Adrenal gland (tissue), 5 donors: ENCODE results near the gene GALR2.

Source experiments
- POLR2A ChIP-seq, 2 donors: fragments of 450-650 bp; IDR thresholded peaks; one replicate each; pipeline ENCODE4 v1.6.1; 2017; ENCODE audit warnings: antibody characterized with exemption in 2 of 2, mild to moderate bottlenecking in 2 of 2, moderate library complexity in 1 of 2
- TF ChIP-seq, protein P1 (sequence below), 6 experiments: fragments of 450-650 bp in 4 of 6; fragments of 200-600 bp in 2 of 6; sonication (generic) in 1 of 6; IDR thresholded peaks; 1 replicate in 5 of 6; 2 replicates in 1 of 6; pipeline versions ENCODE4 v1.5.1 to v1.8.0; 2016 to 2021; ENCODE audit warnings: antibody characterized with exemption in 6 of 6, mild to moderate bottlenecking in 2 of 6, moderate library complexity in 1 of 6
- donor health status: DM: no; HTN: no; CAD: no.

DNA sequence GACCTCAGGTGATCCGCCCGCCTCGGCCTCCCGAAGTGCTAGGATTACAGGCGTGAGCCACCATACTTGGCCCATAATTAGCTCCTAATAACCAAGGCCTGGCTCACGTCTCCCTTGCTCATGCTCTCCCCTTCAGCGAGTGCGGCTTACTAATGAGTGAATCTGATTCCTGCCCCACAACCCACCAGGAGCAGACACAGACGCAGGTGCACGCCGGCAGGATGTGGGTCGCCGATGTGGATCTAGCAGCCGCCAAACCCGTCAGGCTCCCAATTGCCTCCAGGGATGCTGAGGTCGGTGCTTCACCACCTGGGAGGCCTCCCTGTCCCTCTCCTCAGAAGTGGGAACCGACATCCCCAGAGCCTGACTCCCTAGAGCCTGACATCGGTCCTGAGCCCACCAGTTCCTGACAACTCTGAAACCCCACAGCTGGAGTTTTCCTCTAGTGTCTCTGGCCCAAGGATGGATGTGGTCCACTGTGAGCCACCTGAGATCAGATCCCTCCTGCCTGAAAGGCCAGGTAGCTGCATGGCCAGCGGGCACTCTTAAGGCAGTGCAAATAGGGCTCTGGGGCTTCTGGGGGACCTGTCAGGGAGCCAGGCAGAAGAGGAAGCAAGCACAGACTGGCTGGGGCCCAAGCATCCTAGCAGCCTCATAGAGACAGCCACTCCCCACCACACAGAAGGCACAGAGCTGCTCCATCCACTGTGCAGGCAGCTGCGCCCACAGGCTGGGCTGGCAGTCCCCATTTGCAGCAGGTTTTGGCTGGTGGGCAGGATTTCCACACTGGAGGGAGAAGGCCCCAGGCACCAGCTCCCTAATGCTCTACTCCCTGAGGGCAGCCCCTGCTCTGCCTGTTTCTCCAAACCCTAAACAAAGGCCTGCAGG lies 18.2 kb downstream of the GALR2 start:
- TF ChIP-seq POLR2A (IDR thresholded peaks at IDR 0.05): no peak
- TF ChIP-seq, protein P1, sequence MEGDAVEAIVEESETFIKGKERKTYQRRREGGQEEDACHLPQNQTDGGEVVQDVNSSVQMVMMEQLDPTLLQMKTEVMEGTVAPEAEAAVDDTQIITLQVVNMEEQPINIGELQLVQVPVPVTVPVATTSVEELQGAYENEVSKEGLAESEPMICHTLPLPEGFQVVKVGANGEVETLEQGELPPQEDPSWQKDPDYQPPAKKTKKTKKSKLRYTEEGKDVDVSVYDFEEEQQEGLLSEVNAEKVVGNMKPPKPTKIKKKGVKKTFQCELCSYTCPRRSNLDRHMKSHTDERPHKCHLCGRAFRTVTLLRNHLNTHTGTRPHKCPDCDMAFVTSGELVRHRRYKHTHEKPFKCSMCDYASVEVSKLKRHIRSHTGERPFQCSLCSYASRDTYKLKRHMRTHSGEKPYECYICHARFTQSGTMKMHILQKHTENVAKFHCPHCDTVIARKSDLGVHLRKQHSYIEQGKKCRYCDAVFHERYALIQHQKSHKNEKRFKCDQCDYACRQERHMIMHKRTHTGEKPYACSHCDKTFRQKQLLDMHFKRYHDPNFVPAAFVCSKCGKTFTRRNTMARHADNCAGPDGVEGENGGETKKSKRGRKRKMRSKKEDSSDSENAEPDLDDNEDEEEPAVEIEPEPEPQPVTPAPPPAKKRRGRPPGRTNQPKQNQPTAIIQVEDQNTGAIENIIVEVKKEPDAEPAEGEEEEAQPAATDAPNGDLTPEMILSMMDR (IDR thresholded peaks at IDR 0.05): no peak
